Superior temporal gyrus (tissue), 1 donor: ENCODE results near the gene DKK1.
"Not testable (repeated sequence)": the region's sequence is repeated elsewhere in the genome, so short reads cannot be mapped to it uniquely, and the experiment has no call there.

Experiments used
- DNase-seq: peaks from one replicate; pipeline ENCODE4 v3.0.0-alpha.2; 2016; ENCODE audit errors: extremely low spot score

Gene DKK1

DNA sequence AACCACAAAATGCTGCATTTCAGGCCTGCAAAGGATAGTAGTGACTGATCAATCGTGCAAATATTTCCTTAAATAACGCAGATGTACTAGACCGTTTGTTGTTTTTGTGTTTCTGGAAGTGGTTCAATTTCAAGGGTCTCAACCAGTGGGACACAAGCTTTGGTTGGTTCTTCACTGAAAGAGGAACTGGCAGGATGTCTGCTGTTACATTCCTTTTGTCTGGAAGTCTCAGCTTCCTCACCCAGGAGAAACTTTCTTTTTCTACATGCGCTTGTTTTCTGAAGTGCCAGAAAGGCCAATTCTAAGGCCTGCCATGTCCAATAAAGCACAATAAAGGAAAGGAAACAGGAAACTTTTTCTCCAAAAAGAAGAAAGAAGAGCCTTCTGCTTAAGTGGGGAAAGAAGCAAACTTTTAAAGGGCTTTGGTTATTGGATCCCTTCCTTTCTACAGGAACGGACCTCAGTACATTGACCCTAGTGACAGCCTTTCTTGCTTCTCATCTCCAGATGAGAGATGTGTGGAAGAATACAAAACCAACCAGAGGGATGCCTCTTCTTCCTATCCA is 4.1 kb downstream of the DKK1 start:
- no peak for DNase-seq

GRCh38 chr10:52318822-52319464 is 4.9 kb downstream of the DKK1 start:
- DNase-seq, result no peak

GRCh38 chr10:52319926-52320325 is 5.8 kb downstream of the DKK1 start:
- DNase-seq, result no peak

GRCh38 chr10:52322323-52322722 is 8.2 kb downstream of the DKK1 start:
- no peak for DNase-seq

DNA sequence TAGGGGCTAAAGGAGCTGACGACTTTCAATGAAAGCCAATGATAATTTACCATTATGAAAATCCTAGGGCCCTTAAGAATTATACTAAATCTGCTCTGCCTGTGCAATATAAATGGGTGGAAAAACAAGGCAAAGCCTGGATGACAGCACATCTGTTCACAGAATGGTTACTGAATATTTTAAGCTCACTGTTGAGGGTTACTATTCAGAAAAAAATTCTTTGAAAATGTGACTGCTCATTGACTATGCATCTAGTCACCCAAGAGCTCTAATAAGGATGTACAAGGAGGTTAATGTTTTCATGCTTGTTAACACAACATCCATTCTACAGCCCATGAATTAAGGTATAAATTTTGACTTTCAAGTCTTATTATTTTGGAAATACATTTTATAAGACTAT is 8.9 kb downstream of the DKK1 start:
- no peak for DNase-seq

DNA sequence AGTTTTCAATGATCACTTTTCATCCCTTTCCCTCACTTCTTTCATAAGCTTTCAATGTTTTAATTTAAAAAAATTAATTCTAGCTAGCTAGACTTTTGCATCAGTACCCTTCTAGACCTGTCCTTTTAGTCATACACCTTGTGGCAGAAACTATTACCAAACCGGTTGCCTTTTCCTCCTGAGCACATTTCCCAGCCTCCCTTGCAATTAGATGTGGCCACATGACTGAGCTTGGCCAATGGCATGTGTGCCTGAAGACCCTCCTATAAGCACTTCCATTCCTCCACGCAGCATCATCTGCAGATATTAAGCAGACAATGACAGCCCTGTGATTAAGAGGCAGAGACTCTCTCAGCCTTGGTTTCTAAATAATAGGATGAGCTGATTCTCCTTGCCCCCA is 12.3 kb downstream of the DKK1 start:
- DNase-seq, result no peak

DNA sequence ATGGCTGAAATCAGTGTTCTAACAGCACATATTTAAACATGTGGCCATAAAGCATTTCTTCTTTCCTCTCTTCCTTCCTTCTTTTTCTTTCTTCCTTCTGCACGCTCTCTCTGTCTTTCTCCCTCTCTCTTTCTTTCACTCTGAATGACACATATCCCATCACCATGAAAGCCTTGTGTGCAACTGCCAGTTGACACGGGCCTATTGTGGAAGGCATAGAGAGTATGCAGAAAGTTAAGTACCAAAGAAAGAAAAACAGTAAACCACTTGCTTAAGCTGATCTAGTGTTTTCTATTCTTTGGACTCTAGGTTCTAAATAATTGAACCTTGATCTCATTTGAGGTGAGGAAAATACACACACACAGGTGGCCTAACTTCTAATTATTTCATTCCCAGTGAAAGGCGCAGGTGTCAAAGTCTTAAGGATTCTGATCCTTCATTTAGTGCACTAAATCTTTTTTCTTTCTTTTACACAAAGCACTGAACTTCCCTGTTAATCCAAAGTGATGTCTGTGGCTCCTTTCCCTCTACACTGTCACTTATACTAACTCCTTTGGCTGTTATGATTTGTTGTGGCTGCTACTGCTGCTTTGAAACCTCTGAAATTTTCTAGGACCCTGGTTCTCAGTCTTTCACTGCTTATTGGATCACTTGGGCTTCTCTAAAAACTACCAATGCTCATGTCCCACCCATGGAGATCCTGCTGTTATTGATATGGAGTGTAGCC is 17.7 kb downstream of the DKK1 start:
- no peak for DNase-seq

GRCh38 chr10:52332815-52333214 is 18.7 kb downstream of the DKK1 start:
- DNase-seq, result no peak

GRCh38 chr10:52334595-52334994 is 20.5 kb downstream of the DKK1 start:
- no peak for DNase-seq

DNA sequence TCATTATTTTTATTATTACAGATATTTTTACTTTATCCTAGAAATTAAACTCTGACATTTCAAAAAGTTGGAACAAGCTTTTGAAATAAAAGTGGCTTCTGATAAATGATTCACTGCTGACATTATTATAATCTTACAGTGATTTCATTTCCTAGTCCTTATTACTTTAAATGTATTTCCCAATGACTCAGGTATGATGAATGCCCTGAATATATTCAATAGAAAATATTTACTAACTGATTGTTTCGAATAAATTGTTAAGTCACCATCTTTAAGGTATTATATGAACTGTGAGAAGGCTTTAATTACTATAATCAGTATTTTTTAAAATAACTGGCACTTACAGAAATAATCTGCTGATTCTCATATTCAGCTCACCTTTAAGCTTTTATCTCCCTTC is 21.6 kb downstream of the DKK1 start:
- DNase-seq, result no peak

DNA sequence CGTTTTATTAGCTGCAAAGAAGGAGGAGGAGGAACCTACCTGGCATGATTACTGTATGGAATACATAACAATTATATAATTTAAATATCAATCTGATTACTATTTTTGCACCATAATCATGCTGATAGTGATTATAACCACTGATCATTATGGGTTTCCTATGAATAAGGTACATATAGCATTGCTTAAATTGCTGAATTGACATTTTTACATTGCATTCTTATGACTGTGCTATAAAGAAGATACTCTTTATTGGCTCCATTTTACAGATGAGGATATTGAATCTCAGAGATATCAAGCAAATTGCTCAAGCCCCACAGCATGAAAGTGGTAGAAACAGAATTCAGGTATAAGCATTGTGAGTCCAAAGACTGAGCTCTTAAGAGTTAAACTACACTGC is 23.1 kb downstream of the DKK1 start:
- DNase-seq, result no peak

GRCh38 chr10:52343439-52343838 is 29.4 kb downstream of the DKK1 start:
- DNase-seq, result no peak

DNA sequence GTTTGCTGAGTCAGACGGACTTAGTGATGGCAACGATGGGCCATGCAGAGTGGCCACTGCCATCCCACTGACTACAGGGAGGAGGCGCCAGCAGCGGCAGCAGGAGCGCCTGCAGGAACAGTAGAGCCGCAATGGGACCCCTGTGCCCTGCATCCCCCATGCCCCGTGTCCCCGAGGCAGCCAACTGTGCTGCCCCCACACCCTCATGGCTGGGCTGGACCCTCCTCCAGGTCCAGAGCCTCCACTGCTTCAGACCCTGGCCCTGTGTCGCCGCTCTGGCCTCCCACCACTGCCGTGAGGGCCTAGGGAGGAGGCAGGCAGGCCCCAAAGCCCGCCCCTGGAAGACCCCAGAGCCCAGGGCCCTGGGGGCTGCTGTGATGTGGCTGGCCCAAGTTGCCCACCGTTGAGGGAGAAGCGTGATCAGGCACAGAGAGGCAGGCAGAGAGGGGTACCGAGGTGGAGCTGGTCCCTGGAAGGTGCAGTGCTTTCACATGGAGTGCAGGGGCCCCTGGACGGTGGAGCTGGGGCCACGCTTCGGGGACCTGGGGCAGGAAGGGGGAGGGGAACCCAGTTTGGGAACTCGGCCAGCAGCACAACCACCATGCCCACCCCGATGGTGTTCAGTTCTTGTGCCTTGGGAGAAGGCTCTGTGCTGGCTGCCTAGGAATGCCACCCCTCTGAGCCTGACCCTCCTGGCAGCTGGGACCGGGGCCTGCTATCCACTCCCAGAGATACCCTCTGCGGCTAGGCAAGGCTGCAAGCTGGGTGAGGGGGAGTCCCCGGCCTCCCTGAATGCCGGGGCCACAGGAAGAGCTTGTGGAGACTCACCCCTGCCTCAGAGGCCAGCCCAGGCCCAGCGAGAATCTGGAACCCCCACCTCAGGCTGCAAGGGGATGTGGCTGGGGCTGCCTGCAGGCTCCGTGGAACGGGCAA is 32.6 kb downstream of the DKK1 start:
- DNase-seq, result no peak

- DNase-seq, result no peak
Observed at GRCh38 chr10:52347327-52347667, 33.2 kb downstream of the DKK1 start.

GRCh38 chr10:52348037-52348564 is 34.0 kb downstream of the DKK1 start:
- no peak for DNase-seq

GRCh38 chr10:52351914-52352330 is 37.8 kb downstream of the DKK1 start:
- no peak for DNase-seq

DNA sequence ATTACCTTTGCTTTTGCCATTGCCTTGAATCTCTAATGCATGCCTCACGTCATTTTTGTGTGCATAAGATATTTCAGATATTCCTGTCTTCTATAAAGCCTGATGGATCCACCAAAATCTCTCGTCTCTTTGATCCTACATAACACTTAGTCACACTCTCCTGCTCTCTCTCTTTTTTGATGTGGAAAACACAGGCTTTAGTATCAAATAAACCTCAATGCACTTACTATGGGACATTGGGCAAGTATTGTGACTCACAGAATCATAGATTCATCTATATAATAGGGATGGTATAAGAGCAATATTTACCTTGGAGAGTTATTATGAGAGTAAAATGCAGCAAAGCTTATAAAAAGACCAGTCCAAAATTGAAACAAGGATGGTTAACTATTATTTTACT is 39.1 kb downstream of the DKK1 start:
- DNase-seq, result no peak

DNA sequence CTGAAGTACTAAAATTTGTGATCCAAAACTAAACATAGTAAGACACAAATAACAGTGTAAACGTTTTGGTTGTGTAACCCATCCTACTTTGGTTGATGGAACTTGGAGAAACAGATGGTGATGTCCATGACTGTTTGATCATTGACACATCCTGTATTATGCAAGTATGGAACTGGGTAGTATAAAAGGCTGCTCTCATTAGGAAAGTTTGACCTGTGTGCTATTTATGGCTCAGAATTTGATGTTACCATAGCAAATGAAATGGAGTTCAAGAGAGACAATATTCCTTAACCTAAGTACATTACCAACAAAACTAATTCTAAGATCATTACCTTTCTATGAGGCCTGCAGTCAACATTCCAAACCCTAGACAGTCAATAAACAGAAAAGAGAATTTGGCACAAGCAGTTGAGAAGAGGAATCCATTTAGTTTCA is 39.9 kb downstream of the DKK1 start:
- DNase-seq, result no peak

- DNase-seq, result no peak
Observed at GRCh38 chr10:52357971-52358370, 43.9 kb downstream of the DKK1 start.

- no peak for DNase-seq
Observed at GRCh38 chr10:52359441-52359840, 45.4 kb downstream of the DKK1 start.

GRCh38 chr10:52365547-52366432 is 51.7 kb downstream of the DKK1 start:
- not testable (repeated sequence) for DNase-seq
